ENCODE results near the gene NAA30.
"Not testable (repeated sequence)": the region's sequence is repeated elsewhere in the genome, so short reads cannot be mapped to it uniquely, and the experiment has no call there.

The NAA30 gene

GRCh38 chr14:57390037-57390805 lies at the start of gene NAA30:
TSS of gene NAA30 (plus strand) at chr14:57390586. CDS start at chr14:57390958, 372 bp downstream.
- peak; percentile 90 for DNase-seq

GRCh38 chr14:57343545-57344297 lies 46.7 kb upstream of the NAA30 start:
- not testable (repeated sequence) for DNase-seq

- DNase-seq = no peak
These were observed 45.3 kb upstream of the NAA30 start for GRCh38 chr14:57345106-57345505.

- no peak for DNase-seq
These were observed 43.6 kb upstream of the NAA30 start for GRCh38 chr14:57346741-57347140.

GRCh38 chr14:57352396-57353170 lies 37.8 kb upstream of the NAA30 start:
- DNase-seq = no peak

GRCh38 chr14:57355081-57355800 lies 35.1 kb upstream of the NAA30 start:
- DNase-seq = no peak

- DNase-seq = no peak
These were observed 28.0 kb upstream of the NAA30 start for GRCh38 chr14:57362361-57362760.

- DNase-seq = no peak
These were observed 25.5 kb upstream of the NAA30 start for GRCh38 chr14:57364659-57365450.

GRCh38 chr14:57370187-57370586 lies 20.2 kb upstream of the NAA30 start:
- DNase-seq = not testable (repeated sequence)

- DNase-seq = no peak
These were observed 19.4 kb upstream of the NAA30 start for GRCh38 chr14:57371013-57371412.

- DNase-seq = no peak
These were observed 15.2 kb upstream of the NAA30 start for GRCh38 chr14:57375156-57375555.

- no peak for DNase-seq
These were observed 11.7 kb upstream of the NAA30 start for GRCh38 chr14:57378661-57379060.

GRCh38 chr14:57380935-57381334 lies 9.5 kb upstream of the NAA30 start:
- DNase-seq = no peak

- no peak for DNase-seq
These were observed 8.1 kb upstream of the NAA30 start for GRCh38 chr14:57382283-57382682.

- DNase-seq = no peak
These were observed 7.2 kb upstream of the NAA30 start for GRCh38 chr14:57383125-57383745.

- no peak for DNase-seq
These were observed 2.3 kb upstream of the NAA30 start for GRCh38 chr14:57388067-57388466.

- DNase-seq = no peak
These were observed 745 bp upstream of the NAA30 start for GRCh38 chr14:57389646-57390036.

- peak; percentile 23 for DNase-seq
These were observed 575 bp downstream of the NAA30 start for GRCh38 chr14:57390806-57391516.

- no peak for DNase-seq
These were observed 1.3 kb downstream of the NAA30 start for GRCh38 chr14:57391517-57392195.

- no peak for DNase-seq
These were observed 2.4 kb downstream of the NAA30 start for GRCh38 chr14:57392830-57393229.

Measured in activated CD4-positive, alpha-beta T cell treated with anti-CD3 and anti-CD28 coated beads, Interleukin-2, amount 50 U/mL, for 1 hour (primary cell).